SU-DHL-6 (cell line): ENCODE measurements around the gene OBSL1.

Experiments
- EZH2phosphoT487 ChIP-seq: fragments of 200-600 bp; sonication (generic), shearing (Covaris generic); conservative IDR thresholded peaks from 2 replicates; pipeline ENCODE4 v1.6.1; 2018; ENCODE audit warnings: mild to moderate bottlenecking, antibody characterized with exemption, low read length, moderate library complexity, mixed read lengths
- TF ChIP-seq, protein P1 (sequence below): fragments of 200-600 bp; sonication (generic); IDR thresholded peaks from one replicate; pipeline ENCODE4 v1.5.1; 2017; ENCODE audit warnings: antibody characterized with exemption, mild to moderate bottlenecking, low read length, moderate library complexity; ENCODE audit not compliant: insufficient read depth, poor library complexity, severe bottlenecking

DNA sequence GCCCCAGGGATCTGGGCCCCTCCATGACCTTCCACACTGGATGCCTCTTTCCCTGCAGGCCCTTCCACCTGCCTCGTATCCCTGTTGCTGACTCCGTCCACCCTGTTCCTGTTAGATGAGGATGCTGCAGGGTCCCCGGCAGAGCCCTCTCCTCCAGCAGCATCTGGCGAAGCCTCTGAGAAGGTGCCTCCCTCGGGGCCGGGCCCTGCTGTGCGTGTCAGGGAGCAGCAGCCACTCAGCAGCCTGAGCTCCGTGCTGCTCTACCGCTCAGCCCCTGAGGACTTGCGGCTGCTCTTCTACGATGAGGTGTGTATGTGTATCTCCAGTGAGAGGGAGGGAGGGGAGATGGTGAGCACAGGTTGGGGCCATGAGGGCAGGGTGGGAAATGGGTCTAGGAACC lies 43.7 kb upstream of the OBSL1 start:
- TF ChIP-seq, protein P1, sequence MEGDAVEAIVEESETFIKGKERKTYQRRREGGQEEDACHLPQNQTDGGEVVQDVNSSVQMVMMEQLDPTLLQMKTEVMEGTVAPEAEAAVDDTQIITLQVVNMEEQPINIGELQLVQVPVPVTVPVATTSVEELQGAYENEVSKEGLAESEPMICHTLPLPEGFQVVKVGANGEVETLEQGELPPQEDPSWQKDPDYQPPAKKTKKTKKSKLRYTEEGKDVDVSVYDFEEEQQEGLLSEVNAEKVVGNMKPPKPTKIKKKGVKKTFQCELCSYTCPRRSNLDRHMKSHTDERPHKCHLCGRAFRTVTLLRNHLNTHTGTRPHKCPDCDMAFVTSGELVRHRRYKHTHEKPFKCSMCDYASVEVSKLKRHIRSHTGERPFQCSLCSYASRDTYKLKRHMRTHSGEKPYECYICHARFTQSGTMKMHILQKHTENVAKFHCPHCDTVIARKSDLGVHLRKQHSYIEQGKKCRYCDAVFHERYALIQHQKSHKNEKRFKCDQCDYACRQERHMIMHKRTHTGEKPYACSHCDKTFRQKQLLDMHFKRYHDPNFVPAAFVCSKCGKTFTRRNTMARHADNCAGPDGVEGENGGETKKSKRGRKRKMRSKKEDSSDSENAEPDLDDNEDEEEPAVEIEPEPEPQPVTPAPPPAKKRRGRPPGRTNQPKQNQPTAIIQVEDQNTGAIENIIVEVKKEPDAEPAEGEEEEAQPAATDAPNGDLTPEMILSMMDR = no peak
- no peak for TF ChIP-seq EZH2phosphoT487
